IPS-11a (cell line): ENCODE results near the gene PRH1.

Experiments
- H3K4me3 ChIP-seq: one replicate; pipeline ENCODE4 v1.5.1; 2013; ENCODE audit warnings: low read depth, low read length, control low read depth

Gene PRH1

GRCh38 chr12:10884086-10884725, at the start of gene PRH1:
PRH1 (minus strand) TSS chr12:10884255; CDS start chr12:10884217, 38 bp downstream.
- H3K4me3 ChIP-seq = no peak within 1 kb of the TSS

- no peak within 1 kb of the TSS for H3K4me3 ChIP-seq
Measured at GRCh38 chr12:10928746-10929286, 44.8 kb upstream of the PRH1 start, which contains the start of gene PRH2. PRH2 (plus strand) TSS chr12:10929236; CDS start chr12:10929274, 38 bp downstream.

- no peak overlapping the region for H3K4me3 ChIP-seq
Measured at GRCh38 chr12:10926269-10926668, 42.2 kb upstream of the PRH1 start.

GRCh38 chr12:10919809-10920208, 35.8 kb upstream of the PRH1 start:
- H3K4me3 ChIP-seq = no peak overlapping the region

- H3K4me3 ChIP-seq = no peak overlapping the region
Measured at GRCh38 chr12:10910380-10910779, 26.3 kb upstream of the PRH1 start.

- H3K4me3 ChIP-seq = no peak within 1 kb of the TSS
Measured at GRCh38 chr12:10909462-10909861, 25.4 kb upstream of the PRH1 start, which contains the start of gene TAS2R13. TAS2R13 (minus strand) TSS chr12:10909562; CDS start chr12:10909298, 264 bp downstream.

- H3K4me3 ChIP-seq = no peak overlapping the region
Measured at GRCh38 chr12:10904686-10905085, 20.6 kb upstream of the PRH1 start.

- no peak overlapping the region for H3K4me3 ChIP-seq
Measured at GRCh38 chr12:10901427-10901826, 17.4 kb upstream of the PRH1 start.

- no peak overlapping the region for H3K4me3 ChIP-seq
Measured at GRCh38 chr12:10900972-10901371, 16.9 kb upstream of the PRH1 start.

- H3K4me3 ChIP-seq = no peak overlapping the region
Measured at GRCh38 chr12:10900530-10900929, 16.5 kb upstream of the PRH1 start.

- no peak overlapping the region for H3K4me3 ChIP-seq
Measured at GRCh38 chr12:10896854-10897253, 12.8 kb upstream of the PRH1 start.

- no peak overlapping the region for H3K4me3 ChIP-seq
Measured at GRCh38 chr12:10891937-10892336, 7.9 kb upstream of the PRH1 start.

- H3K4me3 ChIP-seq = no peak overlapping the region
Measured at GRCh38 chr12:10889226-10889625, 5.2 kb upstream of the PRH1 start.

- H3K4me3 ChIP-seq = no peak overlapping the region
Measured at GRCh38 chr12:10873378-10873777, 10.7 kb downstream of the PRH1 start.

- no peak overlapping the region for H3K4me3 ChIP-seq
Measured at GRCh38 chr12:10867381-10867780, 16.7 kb downstream of the PRH1 start.

GRCh38 chr12:10863512-10864218, 20.4 kb downstream of the PRH1 start:
- no peak overlapping the region for H3K4me3 ChIP-seq

- no peak overlapping the region for H3K4me3 ChIP-seq
Measured at GRCh38 chr12:10861366-10861765, 22.7 kb downstream of the PRH1 start.

- no peak overlapping the region for H3K4me3 ChIP-seq
Measured at GRCh38 chr12:10855807-10856206, 28.2 kb downstream of the PRH1 start.

- H3K4me3 ChIP-seq = no peak overlapping the region
Measured at GRCh38 chr12:10853776-10854175, 30.3 kb downstream of the PRH1 start.

GRCh38 chr12:10851243-10851858, 32.7 kb downstream of the PRH1 start:
- no peak overlapping the region for H3K4me3 ChIP-seq

- H3K4me3 ChIP-seq = no peak within 1 kb of the TSS
Measured at GRCh38 chr12:10849425-10849878, 34.6 kb downstream of the PRH1 start, which contains the start of gene PRR4. PRR4 (minus strand) TSS chr12:10849475; CDS start chr12:10849437, 38 bp downstream.
